Pancreas (tissue), 10 donors: ENCODE results near the gene DEF6. TPM values are rescaled to one million over a fixed set of nuclear protein-coding genes. Genes with fewer than 3 reads are reported as not detected.
"Not testable (repeated sequence)": the region's sequence is repeated elsewhere in the genome, so short reads cannot be mapped to it uniquely, and the experiment has no call there.

Experiments
- ATAC-seq, 4 donors: fragments of 200-7000 bp; cut with Tn5 transposase; one replicate each; pipeline versions ENCODE4 v1.8.0 to v1.9.1; 2020; ENCODE audit warnings: mild to moderate bottlenecking in 4 of 4, moderate library complexity in 4 of 4
- DNase-seq, 6 donors: peaks; one replicate each; pipeline ENCODE4 v3.0.0-alpha.2; 2020
- FAIRE-seq: peaks from 2 replicates; lab custom pipeline; 2012; peaks lifted over from hg19 to GRCh38; lab: Jason Lieb, UNC
- H3K27ac ChIP-seq, 4 donors: fragments of 200-600 bp; sonication (generic); 1 replicate in 3 of 4; 2 replicates in 1 of 4; pipeline versions ENCODE4 v1.5.0 to v1.8.0; 2020
- H3K27me3 ChIP-seq, 4 donors: fragments of 200-600 bp; one replicate each; pipeline ENCODE4 v1.8.0; 2021
- H3K36me3 ChIP-seq, 3 donors: fragments of 200-600 bp; sonication (generic) in 1 of 3; one replicate each; pipeline versions ENCODE4 v1.5.0 to v1.8.0; 2020 to 2021
- H3K4me1 ChIP-seq, 3 donors: fragments of 200-600 bp; one replicate each; pipeline ENCODE4 v1.8.0; 2021
- H3K4me3 ChIP-seq, 4 donors: fragments of 200-600 bp; sonication (generic) in 2 of 4; one replicate each; pipeline versions ENCODE4 v1.5.0 to v1.8.0; 2020 to 2021
- H3K9me3 ChIP-seq, 4 donors: fragments of 200-600 bp; one replicate each; pipeline ENCODE4 v1.8.0; 2021
- whole genome bisulfite sequencing, 2 donors: extraction: QIAGEN DNeasy Blood & Tissue Kit; methylation state at CpG; one replicate each; pipeline ENCODE4 v1.1.7; 2013; 5-methylcytosine and 5-hydroxymethylcytosine counted together
- intact Hi-C, 3 donors: fragments of 100-400 bp; cut with DNase I; formaldehyde crosslinking; loops; one replicate each; pipeline versions ENCODE4 v1.11.1 to v1.14.2; 2022
- polyA plus RNA-seq, 2 donors: library from polyadenylated mRNA; stranded (reverse); fragments of 200-250 nt; gene quantifications; one replicate each; pipeline ENCODE4 v1.2.3, GENCODE V29; 2013
- total RNA-seq, 6 donors: library from RNA; stranded (reverse); fragmentation: NEBNext Ultra II Directional in 4 of 6; extraction: Animal tissue kit (Norgen Biotek cat#: 25700) in 4 of 6; gene quantifications; one replicate each; pipeline versions ENCODE4 v1.2.1 to v1.2.4, GENCODE V29; 2021 to 2023
- TF ChIP-seq, protein P1 (sequence below), 4 donors: fragments of 200-600 bp; sonication (generic) in 3 of 4; IDR thresholded peaks; one replicate each; pipeline versions ENCODE4 v1.5.0 to v1.8.0; 2021; ENCODE audit warnings: antibody characterized with exemption in 4 of 4
- donor health status: healthy with polysubstance abuse.
- donor health status: DM: no; HTN: no; CAD: no; lungs with moderate emphysema.
- donor health status: DM: no; HTN: no; CAD: no.
- donor health status: control.
- donor health status: control.
- donor health status: Bipolar disorder and iron deficiency.
- donor health status: DM: yes; HTN: yes; CAD: no.
- donor health status: DM: no; HTN: no; CAD: no.
- donor health status: DM: no; HTN: no; CAD: no.
- donor health status: DM: yes; HTN: yes; CAD: no.

DEF6 gene
- total and polyA plus RNA-seq, 8 donors: 9.4 to 40.6 (median 13.6) TPM

DNA sequence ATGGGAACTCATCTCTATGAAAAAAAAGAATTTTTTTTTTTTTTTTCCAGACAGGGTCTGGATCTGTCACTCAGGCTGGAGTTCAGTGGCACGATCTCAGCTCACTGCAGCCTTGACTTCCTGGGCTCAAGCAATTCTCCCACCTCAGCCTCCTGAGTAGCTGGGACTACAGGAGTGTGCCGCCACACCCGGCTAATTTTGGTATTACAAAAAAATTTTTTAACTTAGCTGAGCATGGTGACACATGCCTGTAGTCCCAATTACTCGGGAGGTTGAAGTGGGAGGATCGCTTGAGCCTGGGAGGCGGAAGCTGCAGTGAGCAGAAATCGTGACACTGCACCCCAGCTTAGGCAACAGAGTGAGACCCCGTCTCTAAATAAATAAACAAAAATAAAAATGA is 7.5 kb downstream of the DEF6 start:
- no peaks in the 10 kb centered on the region for H3K27me3 ChIP-seq
- WGBS, 2 donors: 93 to 96% methylated on average over 8 of the region's 8 CpGs
- H3K4me3 ChIP-seq: no peak overlapping the region
- no peaks in the 10 kb centered on the region for H3K9me3 ChIP-seq
- ATAC-seq: no peak
- TF ChIP-seq, protein P1, sequence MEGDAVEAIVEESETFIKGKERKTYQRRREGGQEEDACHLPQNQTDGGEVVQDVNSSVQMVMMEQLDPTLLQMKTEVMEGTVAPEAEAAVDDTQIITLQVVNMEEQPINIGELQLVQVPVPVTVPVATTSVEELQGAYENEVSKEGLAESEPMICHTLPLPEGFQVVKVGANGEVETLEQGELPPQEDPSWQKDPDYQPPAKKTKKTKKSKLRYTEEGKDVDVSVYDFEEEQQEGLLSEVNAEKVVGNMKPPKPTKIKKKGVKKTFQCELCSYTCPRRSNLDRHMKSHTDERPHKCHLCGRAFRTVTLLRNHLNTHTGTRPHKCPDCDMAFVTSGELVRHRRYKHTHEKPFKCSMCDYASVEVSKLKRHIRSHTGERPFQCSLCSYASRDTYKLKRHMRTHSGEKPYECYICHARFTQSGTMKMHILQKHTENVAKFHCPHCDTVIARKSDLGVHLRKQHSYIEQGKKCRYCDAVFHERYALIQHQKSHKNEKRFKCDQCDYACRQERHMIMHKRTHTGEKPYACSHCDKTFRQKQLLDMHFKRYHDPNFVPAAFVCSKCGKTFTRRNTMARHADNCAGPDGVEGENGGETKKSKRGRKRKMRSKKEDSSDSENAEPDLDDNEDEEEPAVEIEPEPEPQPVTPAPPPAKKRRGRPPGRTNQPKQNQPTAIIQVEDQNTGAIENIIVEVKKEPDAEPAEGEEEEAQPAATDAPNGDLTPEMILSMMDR (IDR thresholded peaks at IDR 0.05): no peak
- no peak for FAIRE-seq
- H3K27ac ChIP-seq: no peak overlapping the region
- intact Hi-C loops: no loop called here
- no peaks in the 10 kb centered on the region for H3K36me3 ChIP-seq
- no peak for DNase-seq
- no peaks in the 10 kb centered on the region for H3K4me1 ChIP-seq

DNA sequence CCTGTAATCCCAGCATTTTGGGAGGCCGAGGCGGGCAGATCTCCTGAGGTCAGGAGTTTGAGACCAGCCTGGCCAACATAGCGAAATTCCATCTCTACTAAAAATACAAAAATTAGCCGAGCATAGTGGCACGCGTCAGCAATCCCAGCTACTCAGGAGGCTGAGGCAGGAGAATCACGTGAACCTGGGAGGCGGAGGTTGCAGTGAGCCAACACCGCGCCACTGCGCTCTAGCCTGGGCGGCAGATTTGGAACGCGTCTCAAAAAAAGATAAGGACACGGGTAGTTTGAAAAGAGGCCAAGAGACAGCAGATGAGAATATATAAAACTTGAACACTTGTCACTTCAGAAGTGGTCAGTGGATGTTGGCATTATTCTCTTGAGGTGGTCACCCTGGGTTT is 9.5 kb downstream of the DEF6 start:
- ATAC-seq, FAIRE-seq, H3K4me3 ChIP-seq, DNase-seq, H3K27me3 ChIP-seq, H3K4me1 ChIP-seq, intact Hi-C loops, H3K9me3 ChIP-seq, H3K27ac ChIP-seq, H3K36me3 ChIP-seq: not testable (repeated sequence)
- 77 to 83% methylated on average over 15 of the region's 15 CpGs for WGBS, 2 donors

DNA sequence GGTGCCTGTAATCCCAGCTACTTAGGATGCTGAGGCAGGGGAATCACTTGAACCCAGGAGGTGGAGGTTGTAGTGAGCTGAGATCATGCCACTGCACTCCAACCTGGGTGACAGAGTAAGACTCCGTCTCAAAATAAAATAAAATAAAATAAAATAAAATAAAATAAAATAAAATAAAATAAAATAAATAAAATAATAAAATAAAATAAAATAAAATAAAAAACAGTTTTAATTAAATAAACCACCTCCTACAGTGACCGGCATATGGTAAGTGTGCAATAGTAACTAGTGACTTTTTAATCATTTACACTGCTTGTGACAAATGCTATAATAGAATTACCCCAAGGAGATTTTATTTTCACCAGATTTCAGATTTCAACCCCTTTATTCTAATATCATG is 10.9 kb downstream of the DEF6 start:
- FAIRE-seq, H3K27me3 ChIP-seq, H3K4me1 ChIP-seq, H3K9me3 ChIP-seq, DNase-seq, H3K36me3 ChIP-seq, H3K4me3 ChIP-seq, ATAC-seq, H3K27ac ChIP-seq, intact Hi-C loops: not testable (repeated sequence)
- 83 to 100% methylated on average over 2 of the region's 2 CpGs for WGBS, 2 donors

DNA sequence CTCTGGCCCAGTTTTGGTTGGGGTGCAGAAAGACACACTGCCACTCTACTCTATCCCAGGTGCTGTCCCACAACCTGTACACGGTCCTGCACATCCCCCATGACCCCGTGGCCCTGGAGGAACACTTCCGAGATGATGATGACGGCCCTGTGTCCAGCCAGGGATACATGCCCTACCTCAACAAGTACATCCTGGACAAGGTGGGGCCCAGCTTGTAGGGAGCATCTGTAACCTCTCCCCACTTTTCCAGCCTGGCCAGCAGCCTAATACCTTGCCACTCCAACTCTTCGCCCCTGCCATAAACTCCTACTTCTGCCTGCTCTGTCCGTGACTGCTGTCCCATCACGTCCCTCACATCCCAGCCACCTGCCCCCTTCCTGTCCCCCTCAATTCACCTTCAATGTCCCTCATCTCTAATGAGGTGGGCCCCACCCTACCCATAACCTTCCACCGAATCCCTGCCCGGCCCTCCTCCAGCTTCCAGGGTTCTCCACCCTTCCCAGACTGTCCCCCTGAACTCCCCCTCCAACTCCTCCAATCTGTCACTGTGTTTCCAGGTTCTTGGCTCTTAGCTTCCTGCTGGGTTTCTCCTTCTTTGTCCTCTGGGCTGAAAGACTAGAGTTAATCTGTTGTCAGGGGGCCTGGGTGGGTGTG is 12.1 kb downstream of the DEF6 start:
- H3K9me3 ChIP-seq: no peaks in the 10 kb centered on the region
- no peaks in the 10 kb centered on the region for H3K36me3 ChIP-seq
- H3K27ac ChIP-seq: no peak overlapping the region
- ATAC-seq: no peak
- WGBS, 2 donors: 89 to 96% methylated on average over 9 of the region's 9 CpGs
- TF ChIP-seq, protein P1 (IDR thresholded peaks at IDR 0.05): no peak
- FAIRE-seq: no peak
- no peak for DNase-seq
- H3K4me3 ChIP-seq: no peak overlapping the region
- H3K27me3 ChIP-seq: no peaks in the 10 kb centered on the region
- no peaks in the 10 kb centered on the region for H3K4me1 ChIP-seq
- intact Hi-C loops: no loop called here

DNA sequence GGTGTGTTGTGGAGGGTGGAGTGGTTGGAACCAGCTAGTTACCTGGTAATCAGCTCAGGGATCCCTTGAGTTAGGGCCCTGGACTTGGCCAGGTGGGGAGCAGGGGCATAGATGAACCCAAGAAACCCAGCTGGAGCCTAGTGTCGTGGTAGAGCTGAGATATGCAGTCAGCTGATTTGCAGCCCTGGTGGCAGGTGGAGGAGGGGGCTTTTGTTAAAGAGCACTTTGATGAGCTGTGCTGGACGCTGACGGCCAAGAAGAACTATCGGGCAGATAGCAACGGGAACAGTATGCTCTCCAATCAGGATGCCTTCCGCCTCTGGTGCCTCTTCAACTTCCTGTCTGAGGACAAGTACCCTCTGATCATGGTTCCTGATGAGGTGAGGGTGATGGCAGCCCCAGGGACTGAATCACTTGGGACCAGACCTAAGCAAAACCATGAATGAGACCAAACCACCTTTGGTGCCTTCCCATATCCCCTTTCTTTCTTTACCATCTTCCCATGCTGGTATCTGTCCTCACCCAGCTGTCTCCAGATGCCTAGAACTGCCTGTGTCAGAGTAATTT is 12.7 kb downstream of the DEF6 start:
- Histone ChIP-seq H3K27ac (no peak overlapping the region), H3K27me3 (no peaks in the 10 kb centered on the region), H3K4me1 (no peaks in the 10 kb centered on the region), H3K4me3 (no peak overlapping the region), H3K36me3 (no peaks in the 10 kb centered on the region), H3K9me3 (no peaks in the 10 kb centered on the region)
- TF ChIP-seq, protein P1 (IDR thresholded peaks at IDR 0.05): no peak
- intact Hi-C loops: no loop called here
- WGBS, 2 donors: 88 to 91% methylated on average over 6 of the region's 6 CpGs
- ATAC-seq (no peak), DNase-seq (no peak), FAIRE-seq (no peak)

DNA sequence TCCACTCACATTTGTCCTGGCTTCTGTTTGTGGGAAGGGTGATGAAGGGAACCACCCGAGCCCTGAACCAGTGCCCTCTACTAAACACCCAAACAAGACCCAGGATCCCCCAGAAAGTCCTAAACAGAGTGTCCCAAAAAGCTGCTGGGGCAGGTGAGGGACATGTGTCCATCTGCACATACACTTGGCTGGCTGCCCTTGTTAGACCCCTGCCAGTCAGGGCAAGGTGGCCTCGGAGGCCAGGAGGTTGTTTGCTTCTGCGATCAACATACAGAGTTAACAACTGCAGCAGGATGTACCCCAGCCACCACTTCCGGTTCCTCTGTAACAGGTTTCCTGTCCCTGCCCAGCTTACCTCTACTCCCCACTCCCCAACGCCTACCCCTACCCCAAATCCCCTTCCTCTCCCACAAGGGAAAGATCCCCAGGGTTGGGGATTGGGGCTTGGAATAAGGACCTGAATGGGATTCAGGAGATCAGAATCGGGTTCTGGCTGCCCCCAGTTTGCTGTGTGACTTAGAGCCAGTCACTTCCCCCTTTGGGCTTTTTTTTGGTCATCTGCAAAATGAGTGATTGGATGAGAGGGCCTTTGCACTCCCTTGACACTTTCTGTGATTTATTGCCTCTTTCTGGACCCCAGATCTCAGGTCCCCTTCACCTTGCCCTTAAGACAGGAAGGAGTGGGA is 13.9 kb downstream of the DEF6 start:
- DNase-seq (no peak), FAIRE-seq (no peak), ATAC-seq (no peak)
- Histone ChIP-seq H3K4me3 (no peak overlapping the region), H3K36me3 (no peaks in the 10 kb centered on the region), H3K27me3 (no peaks in the 10 kb centered on the region), H3K27ac (no peak overlapping the region), H3K4me1 (no peaks in the 10 kb centered on the region), H3K9me3 (no peaks in the 10 kb centered on the region)
- intact Hi-C loops: no loop called here
- 81 to 91% methylated on average over 6 of the region's 6 CpGs for WGBS, 2 donors
- TF ChIP-seq, protein P1 (IDR thresholded peaks at IDR 0.05): no peak
